ENCODE results near the gene PUS1.

The PUS1 gene

GRCh38 chr12:131917139-131917710, 11.9 kb upstream of the PUS1 start:
- no peak for DNase-seq

GRCh38 chr12:131917711-131918306, 11.3 kb upstream of the PUS1 start:
- no peak for DNase-seq

DNA sequence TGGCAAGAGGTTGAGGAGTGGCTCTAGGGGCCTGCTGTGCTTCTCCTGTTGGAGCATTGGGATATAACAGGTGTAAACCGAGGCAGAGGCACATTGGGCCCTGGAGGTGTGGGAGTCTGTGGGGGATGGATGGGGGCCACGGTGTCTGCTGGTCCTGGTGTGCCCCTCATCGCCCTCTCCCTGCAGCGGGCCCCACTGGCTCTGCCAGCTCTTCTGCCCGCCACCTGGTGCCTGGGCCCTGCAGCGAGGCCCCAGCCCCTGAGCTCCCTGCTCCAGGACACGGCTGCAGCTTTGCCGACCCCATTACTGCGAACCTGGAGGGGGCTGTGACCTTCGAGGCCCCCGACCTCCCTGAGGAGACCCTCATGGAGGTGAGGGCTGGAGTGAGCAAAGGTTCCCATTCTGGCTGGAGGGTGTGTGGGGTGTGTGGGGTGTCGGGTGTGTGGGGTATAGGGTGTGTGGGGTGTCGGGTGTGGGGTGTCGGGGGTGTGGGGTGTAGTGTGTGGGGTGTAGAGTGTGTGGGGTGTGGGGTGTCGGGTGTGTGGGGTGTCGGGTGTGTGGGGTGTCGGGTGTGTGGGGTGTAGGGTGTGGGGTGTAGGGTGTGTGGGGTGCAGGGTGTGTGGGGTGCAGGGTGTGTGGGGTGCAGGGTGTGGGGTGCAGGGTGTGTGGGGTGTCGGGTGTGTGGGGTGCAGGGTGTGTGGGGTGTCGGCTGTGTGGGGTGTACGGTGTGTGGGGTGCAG, 10.6 kb upstream of the PUS1 start:
- DNase-seq = no peak

DNA sequence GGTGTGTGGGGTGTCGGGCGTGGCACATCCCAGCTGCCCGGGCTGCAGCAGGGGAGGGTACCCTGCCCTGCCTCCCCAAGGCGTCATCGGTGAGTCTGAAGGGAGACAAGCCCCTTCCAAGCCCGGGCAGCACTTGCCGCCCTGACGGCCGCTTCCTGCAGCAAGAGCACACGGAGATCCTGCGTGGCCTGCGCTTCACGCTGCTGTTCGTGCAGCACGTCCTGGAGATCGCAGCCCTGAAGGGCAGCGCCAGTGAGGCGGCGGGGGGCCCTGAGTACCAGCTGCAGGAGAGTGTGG, 10.1 kb upstream of the PUS1 start:
- no peak for DNase-seq

GRCh38 chr12:131919366-131920156, 9.5 kb upstream of the PUS1 start:
- DNase-seq = no peak

- DNase-seq = no peak
These were observed 8.9 kb upstream of the PUS1 start for GRCh38 chr12:131920157-131920508.

DNA sequence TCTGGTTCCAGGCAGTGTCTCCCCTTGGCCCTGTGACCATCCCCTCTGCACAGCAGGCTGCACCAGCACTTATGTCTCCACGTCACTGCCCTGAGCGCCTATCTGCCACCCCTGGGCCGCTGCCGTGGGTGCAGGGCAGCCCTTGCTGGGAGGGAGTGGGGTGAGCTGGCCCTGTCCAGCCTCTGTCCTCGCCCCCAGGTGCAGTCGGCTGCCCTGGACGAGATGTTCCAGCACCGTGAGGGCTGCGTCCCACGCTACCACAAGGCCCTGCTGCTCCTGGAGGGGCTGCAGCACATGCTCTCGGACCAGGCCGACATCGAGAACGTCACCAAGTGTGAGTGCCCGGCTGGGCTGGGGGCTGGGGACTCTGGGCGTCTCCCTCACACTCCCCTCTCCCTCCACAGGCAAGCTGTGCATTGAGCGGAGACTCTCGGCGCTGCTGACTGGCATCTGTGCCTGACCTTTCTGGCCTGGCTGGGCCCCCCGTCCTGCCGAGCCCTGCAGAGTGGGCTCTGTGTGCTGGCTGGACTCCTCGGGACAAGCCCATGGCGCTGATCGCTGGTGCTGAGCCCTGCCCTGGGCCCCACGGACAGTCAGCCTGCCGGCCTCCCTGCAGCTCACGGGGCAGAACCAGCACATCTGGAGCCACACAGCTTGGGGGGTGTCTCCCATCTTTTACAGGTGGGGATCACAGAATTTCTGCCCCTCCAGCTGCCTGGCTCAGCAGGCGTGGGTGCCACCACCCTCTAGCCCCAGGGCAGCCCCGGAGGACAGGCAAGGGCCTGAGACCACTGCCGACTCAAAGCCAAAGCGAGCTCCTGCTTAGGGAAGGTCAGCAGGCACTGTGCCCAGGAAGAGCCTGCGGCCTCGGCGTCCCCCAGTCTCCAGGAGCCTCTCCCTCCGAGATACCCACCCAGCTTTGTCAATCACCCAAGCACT, 7.9 kb upstream of the PUS1 start:
- no peak for DNase-seq

DNA sequence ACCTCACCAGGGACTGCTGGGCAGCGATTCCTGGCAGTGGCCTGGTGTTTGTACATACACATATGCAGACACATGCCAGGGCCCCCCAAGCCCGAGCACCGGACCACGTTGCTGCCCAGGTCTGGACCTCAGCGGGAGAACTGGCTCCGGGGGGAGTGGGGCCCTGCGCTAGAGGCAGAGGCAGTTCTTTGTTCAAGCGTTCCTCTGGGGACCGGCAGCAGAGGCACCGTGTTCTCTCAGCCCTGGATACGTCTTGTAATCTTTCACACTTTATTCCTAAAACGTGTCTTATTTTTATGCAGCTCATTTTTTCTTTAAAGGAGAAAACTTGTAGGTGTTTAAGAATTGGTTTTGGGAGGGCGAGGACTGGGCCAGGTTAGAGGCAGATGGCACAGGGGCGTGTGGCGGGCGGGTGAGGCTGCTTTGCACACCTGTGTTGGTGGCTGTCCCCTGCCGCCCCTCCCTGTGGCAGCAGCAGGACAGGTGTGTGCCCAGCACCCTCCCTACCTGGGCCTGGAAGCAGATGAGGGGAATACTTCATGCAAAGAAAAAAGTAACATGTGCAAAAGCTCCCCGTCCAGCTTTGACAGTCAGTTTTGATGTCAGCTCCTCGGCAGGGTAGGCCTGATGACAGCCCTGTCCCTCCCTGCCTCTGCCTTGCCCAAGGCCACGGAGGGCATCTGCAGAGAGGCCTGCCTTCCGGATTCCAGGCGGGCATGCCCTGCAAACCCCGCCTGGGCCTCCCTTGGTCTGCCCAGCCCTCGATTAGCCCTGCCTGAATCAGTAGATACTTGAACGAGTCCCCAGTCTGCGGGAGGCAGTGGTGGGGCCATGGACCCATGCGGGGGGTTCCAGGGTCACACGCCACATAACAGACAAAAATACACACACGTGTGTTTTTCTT, 7.0 kb upstream of the PUS1 start:
- DNase-seq = no peak

DNA sequence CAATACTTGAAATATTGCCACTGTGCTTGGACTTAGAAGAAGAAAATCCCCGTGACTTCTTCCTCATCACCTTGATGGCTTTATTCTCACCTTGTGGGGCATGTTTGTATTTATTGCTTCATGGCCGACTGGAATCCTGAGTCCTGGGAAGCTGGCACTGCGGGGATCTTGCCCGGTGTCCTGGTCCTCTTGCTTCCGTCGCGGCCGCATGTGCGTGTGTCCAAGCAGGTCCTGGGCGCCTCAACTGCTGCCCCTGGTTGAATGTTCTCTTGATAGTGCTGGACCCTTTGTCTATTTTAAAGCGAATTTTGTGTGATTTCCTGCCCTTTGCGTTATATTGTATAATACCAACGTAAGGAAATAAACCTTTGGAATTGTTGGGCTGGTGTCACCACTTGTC, 6.3 kb upstream of the PUS1 start:
- no peak for DNase-seq

DNA sequence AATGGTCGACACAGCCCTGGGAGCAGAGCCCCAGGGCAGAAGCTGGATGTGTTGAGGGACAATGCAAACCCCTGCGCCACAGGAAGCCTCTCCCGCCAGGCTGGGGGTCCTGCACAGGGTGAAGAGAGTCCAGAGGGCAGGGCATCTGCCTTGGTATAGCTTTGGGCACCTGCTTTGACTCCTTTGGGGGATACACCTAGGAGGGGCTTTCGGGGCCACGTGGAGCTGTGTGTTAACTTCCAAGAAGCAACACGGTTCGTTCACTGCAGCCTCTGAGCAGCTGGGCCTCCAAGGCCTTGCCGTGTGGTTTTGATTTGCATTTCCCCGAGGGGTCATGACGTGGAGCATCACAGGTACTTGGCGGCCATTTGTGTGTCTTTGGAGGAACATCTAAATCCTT, 5.8 kb upstream of the PUS1 start:
- no peak for DNase-seq

GRCh38 chr12:131927110-131928079, 1.7 kb upstream of the PUS1 start:
- DNase-seq = no peak

- DNase-seq = peak; percentile 29
These were observed 881 bp upstream of the PUS1 start for GRCh38 chr12:131928080-131928710.

DNA sequence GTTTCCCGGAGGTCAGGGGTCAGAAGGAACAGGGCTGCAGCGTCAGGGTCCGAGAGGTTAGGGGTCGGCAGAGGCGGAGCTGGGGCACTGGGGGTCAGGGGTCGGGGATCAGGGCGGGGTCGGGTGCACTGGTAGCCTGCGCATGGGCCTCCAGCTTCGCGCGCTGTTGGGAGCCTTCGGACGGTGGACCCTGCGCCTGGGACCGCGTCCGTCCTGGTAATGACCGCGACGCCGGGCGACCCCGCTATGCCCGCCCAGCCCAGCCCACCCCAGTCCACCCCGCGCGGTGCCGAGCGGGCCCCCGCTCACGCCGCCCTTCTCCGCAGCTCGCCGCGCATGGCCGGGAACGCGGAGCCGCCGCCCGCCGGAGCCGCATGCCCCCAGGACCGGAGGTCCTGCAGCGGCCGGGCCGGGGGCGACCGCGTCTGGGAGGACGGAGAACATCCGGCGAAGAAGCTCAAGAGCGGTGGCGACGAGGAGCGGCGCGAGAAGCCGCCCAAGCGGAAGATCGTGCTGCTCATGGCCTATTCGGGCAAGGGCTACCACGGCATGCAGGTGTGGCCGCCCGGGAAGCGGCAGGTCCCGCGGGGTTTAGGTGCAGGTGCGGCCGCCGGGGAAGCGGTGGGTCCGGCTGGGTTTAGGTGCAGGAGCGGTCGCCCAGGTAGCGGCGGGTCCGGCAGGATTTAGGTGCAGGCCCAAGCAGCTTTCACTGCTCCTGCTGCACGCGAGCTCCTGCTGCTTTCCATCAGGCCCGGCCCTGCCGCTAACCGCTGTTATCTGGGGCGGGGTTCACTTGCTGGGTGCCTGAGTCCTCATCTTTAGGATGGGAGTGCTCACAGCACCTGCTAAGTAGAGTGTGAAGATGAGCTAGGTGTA, 743 bp downstream of the PUS1 start:
- DNase-seq = no peak

DNA sequence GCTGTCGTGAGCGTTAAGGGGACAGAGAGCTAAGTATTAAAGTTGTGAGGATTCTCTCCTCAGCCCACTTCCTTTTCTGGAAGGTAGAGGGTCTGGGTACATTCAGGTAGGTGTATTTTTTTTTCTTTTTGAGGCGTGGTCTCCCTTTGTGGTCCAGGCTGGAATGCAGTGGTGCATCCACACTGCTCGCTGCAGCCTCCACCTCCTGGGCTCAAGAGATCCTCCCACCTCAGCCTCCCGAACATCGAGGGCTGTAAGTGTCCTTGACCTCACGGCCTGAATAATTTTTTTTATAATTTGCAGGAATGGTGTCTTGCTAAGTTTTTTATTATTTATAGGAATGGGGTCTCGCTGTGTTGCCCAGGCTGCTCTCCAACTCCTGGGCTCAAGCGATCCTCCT, 1.4 kb downstream of the PUS1 start:
- no peak for DNase-seq

GRCh38 chr12:131933387-131933786, 4.3 kb downstream of the PUS1 start:
- DNase-seq = no peak

- no peak for DNase-seq
These were observed 5.5 kb downstream of the PUS1 start for GRCh38 chr12:131934535-131934934.

DNA sequence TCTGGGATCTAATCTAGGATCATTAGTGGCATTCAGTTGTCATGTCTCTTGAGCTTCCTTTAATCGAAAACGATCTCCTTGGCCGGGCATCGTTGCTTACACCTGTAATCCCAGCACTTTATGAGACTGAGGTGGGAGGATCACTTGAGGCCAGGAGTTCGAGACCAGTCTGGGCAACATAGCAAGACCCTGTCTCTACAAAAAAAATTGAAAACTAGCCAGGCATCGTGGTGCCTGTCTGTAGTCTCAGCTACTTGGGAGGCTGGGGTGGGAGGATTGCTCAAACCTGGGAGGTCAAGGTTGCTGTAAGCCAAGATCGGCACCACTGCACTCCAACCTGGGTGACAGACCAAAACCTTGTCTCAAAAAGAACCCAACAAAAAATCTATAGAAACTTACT, 9.0 kb downstream of the PUS1 start:
- no peak for DNase-seq

DNA sequence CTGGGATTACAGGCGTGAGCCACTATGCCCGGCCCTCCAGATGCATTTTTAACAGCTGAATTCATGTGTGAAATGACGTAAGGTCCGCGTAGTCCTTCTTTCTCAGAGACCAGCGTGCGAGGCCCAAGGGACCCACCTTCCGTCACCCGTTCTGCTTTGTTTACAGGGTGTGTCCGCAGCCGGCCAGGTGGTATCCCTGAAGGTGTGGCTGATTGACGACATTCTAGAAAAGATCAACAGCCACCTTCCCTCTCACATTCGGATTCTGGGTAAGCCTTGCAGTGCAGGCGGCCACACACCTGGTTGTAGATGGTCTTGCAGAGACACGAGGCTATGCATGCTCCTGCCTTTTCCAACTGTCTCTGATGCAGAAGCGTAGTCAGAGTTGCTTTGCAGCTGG, 9.9 kb downstream of the PUS1 start:
- DNase-seq = no peak

DNA sequence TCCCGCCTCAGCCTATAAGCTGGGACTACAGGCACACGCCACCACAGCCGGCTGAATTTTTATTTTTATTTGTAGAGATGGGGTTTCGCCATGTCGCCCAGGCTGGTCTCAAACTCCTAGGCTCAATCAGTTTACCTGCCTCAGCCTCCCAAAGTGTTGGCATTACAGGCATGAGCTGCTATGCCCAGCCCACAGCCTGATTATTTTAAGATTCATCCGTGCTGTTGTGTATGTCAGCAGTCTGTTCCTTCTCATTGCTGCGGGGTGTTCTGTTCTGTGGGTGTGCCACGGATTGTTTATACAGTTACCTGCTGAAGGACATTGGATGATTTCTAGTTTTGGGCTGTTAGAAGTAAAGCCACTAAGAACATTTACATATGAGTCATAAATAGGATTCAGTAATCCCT, 11.1 kb downstream of the PUS1 start:
- no peak for DNase-seq

Measured in fibroblast of skin of right biceps (primary cell).